ENCODE measurements around the gene NANS.

The NANS gene

GRCh38 chr9:98067184-98067583, 10.7 kb downstream of the NANS start:
- H3K4me3 ChIP-seq (ENCODE audit: low read length, poor library complexity, severe bottlenecking) = no peak overlapping the region
- no peaks in the 10 kb centered on the region for H3K9me3 ChIP-seq (ENCODE audit: insufficient read depth, low read depth, low read length)
- no peaks in the 10 kb centered on the region for H3K4me1 ChIP-seq (ENCODE audit: insufficient read depth, low read length, poor library complexity, severe bottlenecking)
- H3K79me2 ChIP-seq (ENCODE audit: insufficient read depth, low read length) = no peaks in the 10 kb centered on the region
- no peak for TF ChIP-seq EZH2phosphoT487 (IDR thresholded peaks at IDR 0.05; ENCODE audit: borderline replicate concordance)
- no peak for TF ChIP-seq CTCF (conservative IDR thresholded peaks at IDR 0.05; ENCODE audit: low read length)
- peaks cover 13% of the 10 kb centered on the region; the same call in 1 of the 2 replicates for H3K36me3 ChIP-seq (ENCODE audit: insufficient read depth, low read length)
- no peak overlapping the region for H2AFZ ChIP-seq (ENCODE audit: low read length)
- H3K9ac ChIP-seq (ENCODE audit: low read depth, low read length, poor library complexity, severe bottlenecking) = no peak overlapping the region
- no peaks in the 10 kb centered on the region for H4K20me1 ChIP-seq (ENCODE audit: insufficient read depth, low read length, poor library complexity, severe bottlenecking)
- H3F3A ChIP-seq (ENCODE audit: low read depth) = no peaks in the 10 kb centered on the region
- H3K27me3 ChIP-seq (ENCODE audit: insufficient read depth, low read length, poor library complexity, severe bottlenecking) = no peaks in the 10 kb centered on the region
- no peaks in the 10 kb centered on the region for H3K9me2 ChIP-seq (replicated peaks; ENCODE audit: low read depth, low read length)
- no peak overlapping the region for H3K4me2 ChIP-seq (ENCODE audit: low read depth, low read length, poor library complexity, severe bottlenecking)

DNA sequence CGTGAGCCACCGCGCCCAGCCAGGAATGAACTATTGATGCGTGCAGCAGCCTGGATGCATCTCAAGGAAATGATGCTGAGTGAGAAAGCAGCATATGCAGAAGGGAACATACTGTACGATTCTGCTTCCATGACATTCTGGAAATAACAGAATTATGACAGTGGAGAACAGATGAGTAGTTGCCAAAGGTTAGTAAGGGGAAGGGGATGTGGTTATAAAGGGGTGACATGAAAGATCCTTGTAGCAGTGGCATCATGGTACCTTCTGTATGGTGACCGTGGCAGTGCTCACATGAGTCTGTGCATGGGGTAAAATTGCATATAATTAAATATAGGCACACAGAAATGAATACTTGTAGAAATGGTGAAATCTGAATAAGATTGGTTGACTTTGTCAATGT, 13.0 kb downstream of the NANS start:
- H3K9ac ChIP-seq (ENCODE audit: low read depth, low read length, poor library complexity, severe bottlenecking) = no peak overlapping the region
- H3K4me1 ChIP-seq (ENCODE audit: insufficient read depth, low read length, poor library complexity, severe bottlenecking) = peaks cover 2% of the 10 kb centered on the region
- H3K36me3 ChIP-seq (ENCODE audit: insufficient read depth, low read length) = peaks cover 6% of the 10 kb centered on the region; the same call in 1 of the 2 replicates
- H3K4me2 ChIP-seq (ENCODE audit: low read depth, low read length, poor library complexity, severe bottlenecking) = no peak overlapping the region
- no peaks in the 10 kb centered on the region for H3F3A ChIP-seq (ENCODE audit: low read depth)
- H3K79me2 ChIP-seq (ENCODE audit: insufficient read depth, low read length) = no peaks in the 10 kb centered on the region
- H3K4me3 ChIP-seq (ENCODE audit: low read length, poor library complexity, severe bottlenecking) = no peak overlapping the region
- no peaks in the 10 kb centered on the region for H3K27me3 ChIP-seq (ENCODE audit: insufficient read depth, low read length, poor library complexity, severe bottlenecking)
- H3K9me2 ChIP-seq (replicated peaks; ENCODE audit: low read depth, low read length) = no peaks in the 10 kb centered on the region
- no peaks in the 10 kb centered on the region for H4K20me1 ChIP-seq (ENCODE audit: insufficient read depth, low read length, poor library complexity, severe bottlenecking)
- TF ChIP-seq CTCF (conservative IDR thresholded peaks at IDR 0.05; ENCODE audit: low read length) (no peak), EZH2phosphoT487 (IDR thresholded peaks at IDR 0.05; ENCODE audit: borderline replicate concordance) (no peak)
- H2AFZ ChIP-seq (ENCODE audit: low read length) = no peak overlapping the region
- no peaks in the 10 kb centered on the region for H3K9me3 ChIP-seq (ENCODE audit: insufficient read depth, low read depth, low read length)

DNA sequence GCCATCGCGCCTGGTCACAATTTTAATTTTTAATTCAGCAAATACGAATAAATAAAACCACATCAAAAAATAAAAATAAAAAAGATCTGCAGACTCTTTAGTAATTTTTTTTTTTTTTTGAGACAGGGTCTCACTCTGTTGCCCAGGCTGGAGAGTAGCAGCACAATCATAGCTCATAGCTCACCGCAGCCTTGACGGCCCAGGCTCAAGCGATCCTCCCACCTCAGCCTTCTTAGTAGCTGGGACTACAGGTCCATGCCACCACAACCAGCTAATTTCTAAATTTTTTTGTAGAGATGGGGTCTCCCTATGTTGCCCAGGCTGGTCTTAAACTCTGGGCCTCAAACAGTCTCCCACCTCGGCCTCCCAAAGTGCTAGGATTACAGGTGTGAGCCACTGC, 14.2 kb downstream of the NANS start:
- no peak overlapping the region for H3K4me2 ChIP-seq (ENCODE audit: low read depth, low read length, poor library complexity, severe bottlenecking)
- no peak overlapping the region for H3K4me3 ChIP-seq (ENCODE audit: low read length, poor library complexity, severe bottlenecking)
- H3K9me2 ChIP-seq (replicated peaks; ENCODE audit: low read depth, low read length) = no peaks in the 10 kb centered on the region
- H3K9me3 ChIP-seq (ENCODE audit: insufficient read depth, low read depth, low read length) = no peaks in the 10 kb centered on the region
- H3K36me3 ChIP-seq (ENCODE audit: insufficient read depth, low read length) = no peaks in the 10 kb centered on the region
- H3F3A ChIP-seq (ENCODE audit: low read depth) = no peaks in the 10 kb centered on the region
- no peaks in the 10 kb centered on the region for H3K27me3 ChIP-seq (ENCODE audit: insufficient read depth, low read length, poor library complexity, severe bottlenecking)
- no peak overlapping the region for H2AFZ ChIP-seq (ENCODE audit: low read length)
- no peak for TF ChIP-seq EZH2phosphoT487 (IDR thresholded peaks at IDR 0.05; ENCODE audit: borderline replicate concordance)
- TF ChIP-seq CTCF (conservative IDR thresholded peaks at IDR 0.05; ENCODE audit: low read length) = no peak
- H4K20me1 ChIP-seq (ENCODE audit: insufficient read depth, low read length, poor library complexity, severe bottlenecking) = no peaks in the 10 kb centered on the region
- H3K4me1 ChIP-seq (ENCODE audit: insufficient read depth, low read length, poor library complexity, severe bottlenecking) = peaks cover 2% of the 10 kb centered on the region
- no peak overlapping the region for H3K9ac ChIP-seq (ENCODE audit: low read depth, low read length, poor library complexity, severe bottlenecking)
- H3K79me2 ChIP-seq (ENCODE audit: insufficient read depth, low read length) = no peaks in the 10 kb centered on the region
